ENCODE data around the gene MAPK8IP3.

Gene MAPK8IP3

GRCh38 chr16:1749152-1750117 lies 43.4 kb downstream of the MAPK8IP3 start:
- WGBS (ENCODE audit: extremely low coverage, insufficient coverage, insufficient read length): no CpG with 5 or more reads among the region's 29 CpGs
- H3K23ac ChIP-seq (ENCODE audit: low read length): no peak overlapping the region

DNA sequence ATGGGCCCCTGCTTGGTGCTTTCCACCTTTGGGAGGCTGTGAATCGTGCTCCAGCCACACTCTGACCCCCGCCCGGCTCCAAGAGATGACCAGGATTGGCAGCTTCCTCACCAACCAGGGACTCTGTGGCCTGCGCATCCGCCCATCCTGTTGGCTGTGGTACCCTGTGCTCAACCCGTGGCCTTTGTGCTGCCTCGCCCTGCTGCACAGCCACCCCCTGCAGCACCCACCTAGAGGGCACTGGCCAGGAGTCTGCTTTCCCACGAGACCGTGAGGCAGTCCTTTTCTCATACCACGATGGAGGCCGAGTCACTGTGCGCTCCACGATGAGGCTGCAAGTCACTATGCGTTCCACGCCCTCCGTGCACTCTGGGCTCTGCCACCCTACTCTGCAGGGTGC lies 46.0 kb downstream of the MAPK8IP3 start:
- WGBS (ENCODE audit: extremely low coverage, insufficient coverage, insufficient read length): no CpG with 5 or more reads among the region's 16 CpGs
- Histone ChIP-seq H3K4me1 (ENCODE audit: control insufficient read depth in 1 of 2, insufficient read depth in 2 of 2, low read length in 2 of 2) (peaks cover 4% of the 10 kb centered on the region in 2 experiments), H3K23ac (ENCODE audit: low read length) (no peak overlapping the region), H3K4me3 (ENCODE audit: low read depth, low read length) (no peak overlapping the region), H4K91ac (ENCODE audit: low read depth, low read length) (no peak overlapping the region), H2AK5ac (ENCODE audit: low read length) (no peak overlapping the region), H2AFZ (ENCODE audit: insufficient read depth, low read length, poor library complexity) (no peak overlapping the region), H3K4me2 (ENCODE audit: low read length) (no peak overlapping the region), H3K27me3 (ENCODE audit: insufficient read depth, low read length) (no peaks in the 10 kb centered on the region), H3K9ac (ENCODE audit: low read length) (no peak overlapping the region), H3K79me1 (ENCODE audit: low read length) (peaks cover 4% of the 10 kb centered on the region), H2BK120ac (ENCODE audit: insufficient read depth, low read length, poor library complexity) (no peak overlapping the region), H4K12ac (ENCODE audit: low read depth, low read length) (no peak overlapping the region), H3K36me3 (ENCODE audit: control insufficient read depth in 1 of 2, insufficient read depth in 2 of 2, low read length in 2 of 2) (peaks cover 47 to 55% of the 10 kb centered on the region in 2 experiments), H4K8ac (ENCODE audit: low read depth, low read length) (no peak overlapping the region), H2BK12ac (ENCODE audit: low read length) (no peak overlapping the region), H3K4ac (ENCODE audit: low read depth, low read length) (no peak overlapping the region), H3K79me2 (ENCODE audit: control insufficient read depth, insufficient read depth, low read length, poor library complexity) (peaks cover 3% of the 10 kb centered on the region), H2BK5ac (ENCODE audit: low read depth, low read length, poor library complexity) (no peak overlapping the region), H3K18ac (ENCODE audit: low read length) (no peak overlapping the region), H3K9me3 (ENCODE audit: insufficient read depth, low read depth, low read length) (no peaks in the 10 kb centered on the region), H3K27ac (ENCODE audit: low read depth, low read length) (no peak overlapping the region), H3K14ac (ENCODE audit: low read length) (no peak overlapping the region)
- no peak for DNase-seq

More at GRCh38 chr16:1749152-1750117, 43.4 kb downstream of the MAPK8IP3 start:
- H3K9ac ChIP-seq (ENCODE audit: low read length): no peak overlapping the region
- H3K79me1 ChIP-seq (ENCODE audit: low read length): peaks cover 20% of the 10 kb centered on the region
- H3K36me3 ChIP-seq (ENCODE audit: control insufficient read depth in 1 of 2, insufficient read depth in 2 of 2, low read length in 2 of 2): peaks cover 47 to 50% of the 10 kb centered on the region in 2 experiments
- no peak overlapping the region for H2AK5ac ChIP-seq (ENCODE audit: low read length)
- no peak overlapping the region for H2BK12ac ChIP-seq (ENCODE audit: low read length)
- H2BK5ac ChIP-seq (ENCODE audit: low read depth, low read length, poor library complexity): no peak overlapping the region
- H3K9me3 ChIP-seq (ENCODE audit: insufficient read depth, low read depth, low read length): peaks cover 3% of the 10 kb centered on the region
- no peak overlapping the region for H3K4ac ChIP-seq (ENCODE audit: low read depth, low read length)
- H4K12ac ChIP-seq (ENCODE audit: low read depth, low read length): no peak overlapping the region
- no peak overlapping the region for H3K14ac ChIP-seq (ENCODE audit: low read length)
- H3K27me3 ChIP-seq (ENCODE audit: insufficient read depth, low read length): no peaks in the 10 kb centered on the region
- no peak overlapping the region for H4K91ac ChIP-seq (ENCODE audit: low read depth, low read length)
- no peak for DNase-seq
- no peak overlapping the region for H4K8ac ChIP-seq (ENCODE audit: low read depth, low read length)
- no peak overlapping the region for H2AFZ ChIP-seq (ENCODE audit: insufficient read depth, low read length, poor library complexity)
- no peak overlapping the region for H3K4me3 ChIP-seq (ENCODE audit: low read depth, low read length)
- no peak overlapping the region for H3K4me2 ChIP-seq (ENCODE audit: low read length)
- no peak overlapping the region for H3K27ac ChIP-seq (ENCODE audit: low read depth, low read length)
- no peak overlapping the region for H3K18ac ChIP-seq (ENCODE audit: low read length)
- peaks cover 15% of the 10 kb centered on the region for H3K79me2 ChIP-seq (ENCODE audit: control insufficient read depth, insufficient read depth, low read length, poor library complexity)
- peaks cover 23 to 24% of the 10 kb centered on the region in 2 experiments for H3K4me1 ChIP-seq (ENCODE audit: control insufficient read depth in 1 of 2, insufficient read depth in 2 of 2, low read length in 2 of 2)
- H2BK120ac ChIP-seq (ENCODE audit: insufficient read depth, low read length, poor library complexity): no peak overlapping the region

DNA sequence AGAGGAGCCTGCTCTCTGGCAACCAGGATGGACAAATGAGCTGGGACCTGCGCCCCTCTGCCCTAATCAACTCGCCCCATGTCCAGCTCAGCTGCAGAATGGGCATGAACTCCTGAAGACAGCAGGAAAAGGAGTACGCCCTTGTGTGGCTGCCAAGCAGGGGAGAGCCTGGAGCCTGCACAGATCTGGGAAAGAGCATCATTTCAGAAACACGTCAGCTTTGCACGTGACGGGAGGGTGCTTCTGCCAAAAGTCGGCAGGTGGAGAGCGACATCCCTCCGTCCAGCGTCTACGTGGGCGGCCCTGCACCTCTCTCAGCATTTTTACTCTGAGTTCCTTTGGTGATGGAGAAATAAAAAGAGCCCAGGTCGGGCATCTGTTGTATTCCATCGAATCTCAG lies 46.9 kb downstream of the MAPK8IP3 start:
- no peak overlapping the region for H2BK120ac ChIP-seq (ENCODE audit: insufficient read depth, low read length, poor library complexity)
- no peak overlapping the region for H4K91ac ChIP-seq (ENCODE audit: low read depth, low read length)
- peaks cover 44 to 51% of the 10 kb centered on the region in 2 experiments for H3K36me3 ChIP-seq (ENCODE audit: control insufficient read depth in 1 of 2, insufficient read depth in 2 of 2, low read length in 2 of 2)
- H2AFZ ChIP-seq (ENCODE audit: insufficient read depth, low read length, poor library complexity): no peak overlapping the region
- no peak overlapping the region for H3K27ac ChIP-seq (ENCODE audit: low read depth, low read length)
- H2BK12ac ChIP-seq (ENCODE audit: low read length): no peak overlapping the region
- no peak overlapping the region for H3K4ac ChIP-seq (ENCODE audit: low read depth, low read length)
- H3K9me3 ChIP-seq (ENCODE audit: insufficient read depth, low read depth, low read length): no peaks in the 10 kb centered on the region
- H3K27me3 ChIP-seq (ENCODE audit: insufficient read depth, low read length): no peaks in the 10 kb centered on the region
- H4K8ac ChIP-seq (ENCODE audit: low read depth, low read length): no peak overlapping the region
- H3K18ac ChIP-seq (ENCODE audit: low read length): no peak overlapping the region
- no peak overlapping the region for H3K4me3 ChIP-seq (ENCODE audit: low read depth, low read length)
- H3K4me2 ChIP-seq (ENCODE audit: low read length): no peak overlapping the region
- WGBS (ENCODE audit: extremely low coverage, insufficient coverage, insufficient read length): no CpG with 5 or more reads among the region's 14 CpGs
- peak overlapping the region; percentile 49 for H3K9ac ChIP-seq (ENCODE audit: low read length)
- H4K12ac ChIP-seq (ENCODE audit: low read depth, low read length): no peak overlapping the region
- no peaks in the 10 kb centered on the region for H3K4me1 ChIP-seq (ENCODE audit: control insufficient read depth in 1 of 2, insufficient read depth in 2 of 2, low read length in 2 of 2)
- H3K23ac ChIP-seq (ENCODE audit: low read length): no peak overlapping the region
- DNase-seq: no peak
- H3K79me2 ChIP-seq (ENCODE audit: control insufficient read depth, insufficient read depth, low read length, poor library complexity): no peaks in the 10 kb centered on the region
- no peaks in the 10 kb centered on the region for H3K79me1 ChIP-seq (ENCODE audit: low read length)
- H3K14ac ChIP-seq (ENCODE audit: low read length): no peak overlapping the region
- no peak overlapping the region for H2AK5ac ChIP-seq (ENCODE audit: low read length)
- no peak overlapping the region for H2BK5ac ChIP-seq (ENCODE audit: low read depth, low read length, poor library complexity)

- no peak overlapping the region for H3K27ac ChIP-seq (ENCODE audit: low read depth, low read length)
- H3K9me3 ChIP-seq (ENCODE audit: insufficient read depth, low read depth, low read length): no peaks in the 10 kb centered on the region
- H3K79me2 ChIP-seq (ENCODE audit: control insufficient read depth, insufficient read depth, low read length, poor library complexity): no peaks in the 10 kb centered on the region
- no peak overlapping the region for H3K9ac ChIP-seq (ENCODE audit: low read length)
- H2AK5ac ChIP-seq (ENCODE audit: low read length): no peak overlapping the region
- no peak overlapping the region for H3K4me3 ChIP-seq (ENCODE audit: low read depth, low read length)
- H2BK5ac ChIP-seq (ENCODE audit: low read depth, low read length, poor library complexity): no peak overlapping the region
- no peak overlapping the region for H2BK120ac ChIP-seq (ENCODE audit: insufficient read depth, low read length, poor library complexity)
- H3K18ac ChIP-seq (ENCODE audit: low read length): no peak overlapping the region
- H3K79me1 ChIP-seq (ENCODE audit: low read length): no peaks in the 10 kb centered on the region
- H2AFZ ChIP-seq (ENCODE audit: insufficient read depth, low read length, poor library complexity): no peak overlapping the region
- H3K4ac ChIP-seq (ENCODE audit: low read depth, low read length): no peak overlapping the region
- no peak overlapping the region for H3K23ac ChIP-seq (ENCODE audit: low read length)
- no peak overlapping the region for H2BK12ac ChIP-seq (ENCODE audit: low read length)
- no peaks in the 10 kb centered on the region for H3K27me3 ChIP-seq (ENCODE audit: insufficient read depth, low read length)
- H4K12ac ChIP-seq (ENCODE audit: low read depth, low read length): no peak overlapping the region
- WGBS (ENCODE audit: extremely low coverage, insufficient coverage, insufficient read length): no CpG with 5 or more reads among the region's 12 CpGs
- no peak overlapping the region for H4K8ac ChIP-seq (ENCODE audit: low read depth, low read length)
- no peak overlapping the region for H4K91ac ChIP-seq (ENCODE audit: low read depth, low read length)
- DNase-seq: peak; percentile 89 to 95
- no peaks in the 10 kb centered on the region for H3K4me1 ChIP-seq (ENCODE audit: control insufficient read depth in 1 of 2, insufficient read depth in 2 of 2, low read length in 2 of 2)
- H3K4me2 ChIP-seq (ENCODE audit: low read length): no peak overlapping the region
- H3K14ac ChIP-seq (ENCODE audit: low read length): no peak overlapping the region
- peaks cover 31 to 41% of the 10 kb centered on the region in 2 experiments for H3K36me3 ChIP-seq (ENCODE audit: control insufficient read depth in 1 of 2, insufficient read depth in 2 of 2, low read length in 2 of 2)
Observed at GRCh38 chr16:1754204-1754603, 48.2 kb downstream of the MAPK8IP3 start.

All from trophoblast cell (in vitro differentiated cells and primary cell).